Stimulated activated naive B cell treated with anti-CD40 and anti-IgM and Interleukin-4, amounts not matched to agents 10 μg/mL and 1 μg/mL and 100 μg/mL, for 72 hours (primary cell): ENCODE data around the gene EPGN.
"Not testable (repeated sequence)": the region's sequence is repeated elsewhere in the genome, so short reads cannot be mapped to it uniquely, and the experiment has no call there.

Experiments used
- ATAC-seq, 2 donors: fragments of 150-1000 bp; cut with Tn5 transposase; replicated peaks; 2 replicates each; pipeline ENCODE4 v1.10.0; 2021; ENCODE audit warnings: moderate library complexity in 1 of 2
- DNase-seq: peaks from one replicate; pipeline ENCODE4 v3.0.0; 2021
- H3K27ac Mint-ChIP-seq: one replicate; pipeline ENCODE4 v1.8.0; 2022; ENCODE audit warnings: mild to moderate bottlenecking, mixed read lengths
- H3K27me3 Mint-ChIP-seq, 2 donors: one replicate each; pipeline ENCODE4 v1.8.0; 2022; ENCODE audit warnings: mixed read lengths in 2 of 2
- H3K36me3 Mint-ChIP-seq, 2 donors: one replicate each; pipeline ENCODE4 v1.8.0; 2022; ENCODE audit warnings: mixed read lengths in 2 of 2, mild to moderate bottlenecking in 1 of 2
- H3K4me1 Mint-ChIP-seq, 2 donors: one replicate each; pipeline ENCODE4 v1.8.0; 2022; ENCODE audit warnings: mixed read lengths in 2 of 2, mild to moderate bottlenecking in 1 of 2
- H3K4me3 Mint-ChIP-seq, 2 donors: one replicate each; pipeline ENCODE4 v1.8.0; 2022; ENCODE audit warnings: mild to moderate bottlenecking in 2 of 2, mixed read lengths in 2 of 2, moderate library complexity in 1 of 2
- H3K9me3 Mint-ChIP-seq, 2 donors: one replicate each; pipeline ENCODE4 v1.8.0; 2022; ENCODE audit warnings: mixed read lengths in 2 of 2, mild to moderate bottlenecking in 1 of 2

The EPGN gene

GRCh38 chr4:74338792-74339333 is 30.6 kb downstream of the EPGN start:
- no peak overlapping the region for H3K4me3 Mint-ChIP-seq
- H3K36me3 Mint-ChIP-seq = no peaks in the 10 kb centered on the region
- H3K27ac Mint-ChIP-seq = no peak overlapping the region
- peaks cover 1 to 8% of the 10 kb centered on the region in 2 donors for H3K4me1 Mint-ChIP-seq
- H3K27me3 Mint-ChIP-seq = peaks cover 21 to 22% of the 10 kb centered on the region in 2 donors
- DNase-seq (no peak), ATAC-seq (no peak)
- H3K9me3 Mint-ChIP-seq = peaks cover 12 to 16% of the 10 kb centered on the region in 2 donors

- DNase-seq (no peak), ATAC-seq (no peak)
- H3K4me1 Mint-ChIP-seq = peaks cover 1 to 8% of the 10 kb centered on the region in 2 donors
- H3K9me3 Mint-ChIP-seq = peaks cover 14 to 18% of the 10 kb centered on the region in 2 donors
- H3K36me3 Mint-ChIP-seq = peaks cover 0 to 3% of the 10 kb centered on the region in 2 donors
- H3K27ac Mint-ChIP-seq = no peak overlapping the region
- no peak overlapping the region for H3K4me3 Mint-ChIP-seq
- peaks cover 15 to 18% of the 10 kb centered on the region in 2 donors for H3K27me3 Mint-ChIP-seq
Observed at GRCh38 chr4:74339501-74339900, 31.2 kb downstream of the EPGN start.

- DNase-seq, H3K27ac Mint-ChIP-seq, ATAC-seq, H3K4me3 Mint-ChIP-seq, H3K4me1 Mint-ChIP-seq, H3K36me3 Mint-ChIP-seq: not testable (repeated sequence)
- Mint-ChIP-seq H3K27me3 (peaks cover 14 to 17% of the 10 kb centered on the region in 2 donors), H3K9me3 (peaks cover 16 to 25% of the 10 kb centered on the region in 2 donors)
Observed at GRCh38 chr4:74340421-74340820, 32.2 kb downstream of the EPGN start.

GRCh38 chr4:74344031-74344430 is 35.8 kb downstream of the EPGN start:
- peaks cover 17 to 30% of the 10 kb centered on the region in 2 donors for H3K27me3 Mint-ChIP-seq
- no peak overlapping the region for H3K4me3 Mint-ChIP-seq
- no peak overlapping the region for H3K27ac Mint-ChIP-seq
- H3K9me3 Mint-ChIP-seq = peaks cover 16 to 26% of the 10 kb centered on the region in 2 donors
- no peak for ATAC-seq
- DNase-seq = no peak
- H3K4me1 Mint-ChIP-seq = no peaks in the 10 kb centered on the region
- H3K36me3 Mint-ChIP-seq = peaks cover 0 to 3% of the 10 kb centered on the region in 2 donors

GRCh38 chr4:74353858-74354257 is 45.6 kb downstream of the EPGN start:
- no peaks in the 10 kb centered on the region for H3K36me3 Mint-ChIP-seq
- ATAC-seq = no peak
- no peak overlapping the region for H3K4me3 Mint-ChIP-seq
- DNase-seq = no peak
- peaks cover 0 to 7% of the 10 kb centered on the region in 2 donors for H3K4me1 Mint-ChIP-seq
- no peak overlapping the region for H3K27ac Mint-ChIP-seq
- no peaks in the 10 kb centered on the region for H3K9me3 Mint-ChIP-seq
- peaks cover 5 to 8% of the 10 kb centered on the region in 2 donors for H3K27me3 Mint-ChIP-seq

- H3K36me3 Mint-ChIP-seq = peaks cover 0 to 2% of the 10 kb centered on the region in 2 donors
Observed at GRCh38 chr4:74357965-74358364, 49.7 kb downstream of the EPGN start.

GRCh38 chr4:74361671-74362070 is 53.4 kb downstream of the EPGN start:
- Mint-ChIP-seq H3K4me1 (peaks cover 15 to 19% of the 10 kb centered on the region in 2 donors), H3K4me3 (no peak overlapping the region), H3K36me3 (peaks cover 0 to 3% of the 10 kb centered on the region in 2 donors), H3K27ac (no peak overlapping the region), H3K9me3 (no peaks in the 10 kb centered on the region), H3K27me3 (peaks cover 26 to 37% of the 10 kb centered on the region in 2 donors)
- DNase-seq (no peak), ATAC-seq (no peak)

More at GRCh38 chr4:74357965-74358364, 49.7 kb downstream of the EPGN start:
- no peak overlapping the region for H3K27ac Mint-ChIP-seq
- H3K4me3 Mint-ChIP-seq = no peak overlapping the region
- ATAC-seq (no peak), DNase-seq (no peak)
- H3K4me1 Mint-ChIP-seq = peaks cover 0 to 7% of the 10 kb centered on the region in 2 donors
- H3K9me3 Mint-ChIP-seq = no peaks in the 10 kb centered on the region
- H3K27me3 Mint-ChIP-seq = peaks cover 10 to 11% of the 10 kb centered on the region in 2 donors

GRCh38 chr4:74362347-74362746 is 54.1 kb downstream of the EPGN start:
- no peak overlapping the region for H3K4me3 Mint-ChIP-seq
- H3K4me1 Mint-ChIP-seq = peaks cover 15 to 19% of the 10 kb centered on the region in 2 donors
- H3K9me3 Mint-ChIP-seq = no peaks in the 10 kb centered on the region
- no peak overlapping the region for H3K27ac Mint-ChIP-seq
- no peak for DNase-seq
- no peak for ATAC-seq
- H3K27me3 Mint-ChIP-seq = peaks cover 26 to 42% of the 10 kb centered on the region in 2 donors
- peaks cover 0 to 3% of the 10 kb centered on the region in 2 donors for H3K36me3 Mint-ChIP-seq

- Mint-ChIP-seq H3K36me3 (peaks cover 0 to 3% of the 10 kb centered on the region in 2 donors), H3K9me3 (no peaks in the 10 kb centered on the region), H3K27me3 (peaks cover 26 to 42% of the 10 kb centered on the region in 2 donors), H3K4me3 (peak overlapping the region; percentile 80 to 84), H3K27ac (peak overlapping the region; percentile 2), H3K4me1 (peaks cover 15 to 19% of the 10 kb centered on the region in 2 donors)
- no peak for DNase-seq
- peak in 1 of 2 donors; percentile 19 for ATAC-seq
Observed at GRCh38 chr4:74364256-74364651, 56.0 kb downstream of the EPGN start.

- Mint-ChIP-seq H3K27ac (peak within 1 kb of the TSS; percentile 73), H3K4me1 (peaks cover 15 to 19% of the 10 kb centered on the region in 2 donors), H3K9me3 (no peaks in the 10 kb centered on the region), H3K27me3 (peaks cover 26 to 42% of the 10 kb centered on the region in 2 donors), H3K36me3 (peaks cover 0 to 3% of the 10 kb centered on the region in 2 donors), H3K4me3 (peak within 1 kb of the TSS; percentile 80 to 84)
- DNase-seq (peak; percentile 9), ATAC-seq (peak; percentile 86 to 87)
Observed at GRCh38 chr4:74364652-74365491, 56.6 kb downstream of the EPGN start, which contains the start of gene EREG. Gene EREG, plus strand, starts transcription at chr4:74365145. Its CDS starts 164 bp downstream, at chr4:74365309.

- H3K4me1 Mint-ChIP-seq = peaks cover 15 to 19% of the 10 kb centered on the region in 2 donors
- H3K9me3 Mint-ChIP-seq = no peaks in the 10 kb centered on the region
- no peak for DNase-seq
- no peak for ATAC-seq
- H3K27ac Mint-ChIP-seq = no peak overlapping the region
- peaks cover 0 to 3% of the 10 kb centered on the region in 2 donors for H3K36me3 Mint-ChIP-seq
- peak overlapping the region in 1 of 2 donors; percentile 8 for H3K4me3 Mint-ChIP-seq
- peaks cover 31 to 42% of the 10 kb centered on the region in 2 donors for H3K27me3 Mint-ChIP-seq
Observed at GRCh38 chr4:74365761-74366160, 57.5 kb downstream of the EPGN start.
